K562 (cell line): ENCODE measurements around the gene AKAP12.

Source experiments
- BHLHE40 ChIP-seq: IDR thresholded peaks from 2 replicates; pipeline ENCODE4 v1.6.1; 2011; ENCODE audit warnings: low read length, improper control_type of control experiment
- EZH2 ChIP-seq: IDR thresholded peaks from 2 replicates; pipeline ENCODE4 v1.6.1; 2012; ENCODE audit warnings: low read depth, mild to moderate bottlenecking, inconsistent platforms, low read length, borderline replicate concordance
- POLR2A ChIP-seq: fragments of 450-650 bp; conservative IDR thresholded peaks from 2 replicates; pipeline ENCODE4 v1.6.1; 2016
- POLR2AphosphoS5 ChIP-seq: IDR thresholded peaks from 2 replicates; pipeline ENCODE4 v1.6.1; 2011; ENCODE audit warnings: mild to moderate bottlenecking, low read depth, low read length, moderate library complexity; ENCODE audit not compliant: control insufficient read depth, insufficient read depth
- SIRT6 ChIP-seq: IDR thresholded peaks from one replicate; pipeline ENCODE4 v1.6.1; 2012; ENCODE audit warnings: low read depth, mild to moderate bottlenecking, control low read depth, inconsistent platforms, low read length, moderate library complexity
- SP1 ChIP-seq: sonication (generic); formaldehyde crosslinking; IDR thresholded peaks from 2 replicates; pipeline ENCODE4 v1.8.1; 2022; ENCODE audit warnings: mild to moderate bottlenecking, missing genetic modification reagents

- TF ChIP-seq EZH2 (no peak), POLR2AphosphoS5 (no peak), POLR2A (no peak), SP1 (no peak), BHLHE40 (no peak), SIRT6 (no peak)
Observed at GRCh38 chr6:151400473-151400872, 160.7 kb downstream of the AKAP12 start.
